Activated CD4-positive, alpha-beta T cell treated with anti-CD3 and anti-CD28 coated beads, Interleukin-2, amount 50 U/mL, for 48 hours (primary cell): ENCODE results near the gene KIAA1671.

Experiments used
- DNase-seq, 2 experiments: peaks; one replicate each; pipeline ENCODE4 v3.0.0-alpha.2; 2020

The KIAA1671 gene

DNA sequence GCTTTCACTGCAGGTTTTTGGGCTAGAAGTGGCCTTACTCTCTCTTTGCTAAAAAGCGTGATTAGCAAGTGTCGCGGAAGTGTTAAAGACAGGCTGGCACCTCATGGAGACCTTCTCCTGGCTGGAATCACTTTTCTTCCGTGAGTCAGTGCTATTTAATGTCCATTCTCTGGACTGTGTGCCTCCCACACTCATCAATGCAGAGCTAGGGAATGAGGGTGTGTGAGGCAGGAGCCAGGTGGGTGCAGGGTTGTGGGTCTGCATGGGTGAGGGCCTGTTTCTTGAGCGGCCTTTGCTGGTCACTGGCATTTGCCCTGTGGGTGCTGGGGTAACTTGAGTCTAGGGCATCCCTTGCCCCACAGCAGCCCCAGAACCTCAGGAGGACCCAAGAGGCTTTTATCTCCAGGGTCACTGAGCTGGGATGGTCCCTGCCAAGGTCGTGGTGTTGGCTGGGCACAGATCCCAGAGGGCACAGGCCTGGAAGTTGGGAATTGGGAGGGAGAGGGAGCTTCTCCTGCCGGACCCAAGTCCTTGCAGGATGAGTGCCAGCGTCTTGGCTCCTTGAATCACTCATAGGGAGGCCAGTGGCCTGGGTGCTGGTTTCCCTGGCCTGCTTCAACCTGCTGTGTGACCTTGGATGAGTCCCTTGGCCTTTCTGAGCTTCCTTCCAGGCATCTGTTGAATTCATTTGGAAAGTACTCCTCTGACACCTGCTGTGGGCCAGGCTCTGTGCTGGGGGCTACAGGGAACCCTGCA is 30.0 kb downstream of the KIAA1671 start:
- DNase-seq = no peak

DNA sequence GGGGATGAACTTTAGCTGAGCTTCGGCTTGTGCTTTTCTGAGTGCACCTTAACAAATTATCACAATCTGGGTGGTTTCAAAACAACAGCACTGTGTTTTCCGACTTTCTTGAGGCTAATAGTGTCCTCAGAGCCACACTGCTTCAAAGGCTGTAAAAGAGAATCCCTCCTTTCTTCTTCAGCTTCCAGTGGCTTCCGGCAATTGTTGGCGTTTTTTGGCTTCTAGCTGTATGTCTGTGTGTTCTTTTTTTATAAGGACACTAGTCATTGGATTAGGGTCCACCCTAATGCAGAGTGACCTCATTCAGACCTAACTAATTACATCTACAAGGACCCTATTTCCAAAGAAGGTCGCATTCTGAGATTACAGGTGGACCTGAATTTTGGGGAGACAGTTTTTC is 30.6 kb downstream of the KIAA1671 start:
- DNase-seq = no peak

GRCh38 chr22:24984122-24984521 is 31.6 kb downstream of the KIAA1671 start:
- DNase-seq = no peak

DNA sequence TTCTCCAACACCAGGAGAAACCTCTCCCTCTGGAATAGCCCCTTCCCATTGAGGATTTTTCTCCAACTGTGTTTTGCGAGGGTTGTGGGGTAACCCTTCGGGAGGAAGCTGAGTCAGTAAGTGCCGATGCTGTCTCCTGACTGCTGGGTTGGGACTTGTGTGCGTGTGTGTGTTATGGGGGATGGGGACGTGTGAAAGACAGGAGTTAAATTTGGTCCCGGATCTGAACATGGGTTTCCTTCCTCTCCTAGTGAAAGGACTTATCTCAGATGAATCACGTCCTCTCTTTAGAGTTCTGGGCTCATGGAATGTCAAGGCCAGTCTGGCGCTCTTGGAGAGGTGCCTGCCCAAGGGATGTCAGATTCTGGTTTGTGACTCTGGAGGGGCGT is 33.3 kb downstream of the KIAA1671 start:
- no peak for DNase-seq

- no peak for DNase-seq
These were observed 34.3 kb downstream of the KIAA1671 start for GRCh38 chr22:24986816-24987215.

GRCh38 chr22:24989135-24989534 is 36.6 kb downstream of the KIAA1671 start:
- DNase-seq = no peak

- no peak for DNase-seq
These were observed 37.0 kb downstream of the KIAA1671 start for GRCh38 chr22:24989541-24989951.

DNA sequence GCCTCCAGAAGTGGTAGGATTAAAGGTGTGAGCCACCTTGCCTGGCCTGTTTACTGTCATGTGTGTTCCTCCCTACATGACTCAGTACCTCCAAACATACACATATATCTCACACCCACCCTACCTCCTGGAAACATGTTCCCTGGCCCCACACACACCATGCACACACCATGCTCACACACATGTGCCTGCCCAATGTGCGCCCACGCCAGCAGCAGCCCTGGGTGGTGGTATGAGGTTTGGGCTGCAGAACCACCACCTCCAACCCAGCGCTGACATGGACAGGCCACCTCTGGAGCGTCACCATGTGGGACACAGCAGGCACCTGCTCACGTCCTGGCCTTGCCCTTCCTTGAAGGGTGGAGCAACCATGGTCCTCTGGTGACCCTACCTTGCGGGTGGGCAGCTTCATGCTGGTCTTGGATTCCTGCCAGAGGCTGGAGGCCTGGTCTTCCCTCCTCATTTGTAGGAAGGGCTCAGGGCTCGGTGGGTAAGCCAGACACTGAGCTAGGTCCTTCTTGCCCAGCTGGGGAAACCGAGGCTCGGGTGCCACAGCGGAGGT is 37.9 kb downstream of the KIAA1671 start:
- no peak for DNase-seq

DNA sequence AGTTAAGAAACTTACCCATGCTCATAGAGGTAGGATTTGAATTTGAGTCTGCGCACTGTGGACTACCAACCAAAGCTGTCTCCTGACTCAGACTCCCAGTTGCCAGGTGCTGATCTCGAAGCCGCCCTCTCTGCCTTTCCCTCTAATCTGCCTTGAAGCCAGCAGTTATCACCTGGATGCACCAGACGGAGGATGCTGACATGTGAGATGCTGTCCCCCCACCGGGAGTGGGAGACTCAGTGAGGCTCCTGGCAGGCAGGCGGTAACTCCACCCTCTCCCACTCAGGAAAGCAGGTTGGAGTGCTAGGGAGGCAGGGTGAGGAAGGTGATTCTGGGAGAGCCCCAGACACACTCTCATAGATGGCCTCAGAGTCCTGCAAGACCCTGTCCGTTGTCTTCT is 40.4 kb downstream of the KIAA1671 start:
- DNase-seq = no peak

GRCh38 chr22:24994070-24994763 is 41.7 kb downstream of the KIAA1671 start:
- DNase-seq = peak; percentile 34 to 62

- DNase-seq = no peak
These were observed 43.2 kb downstream of the KIAA1671 start for GRCh38 chr22:24995649-24996180.

DNA sequence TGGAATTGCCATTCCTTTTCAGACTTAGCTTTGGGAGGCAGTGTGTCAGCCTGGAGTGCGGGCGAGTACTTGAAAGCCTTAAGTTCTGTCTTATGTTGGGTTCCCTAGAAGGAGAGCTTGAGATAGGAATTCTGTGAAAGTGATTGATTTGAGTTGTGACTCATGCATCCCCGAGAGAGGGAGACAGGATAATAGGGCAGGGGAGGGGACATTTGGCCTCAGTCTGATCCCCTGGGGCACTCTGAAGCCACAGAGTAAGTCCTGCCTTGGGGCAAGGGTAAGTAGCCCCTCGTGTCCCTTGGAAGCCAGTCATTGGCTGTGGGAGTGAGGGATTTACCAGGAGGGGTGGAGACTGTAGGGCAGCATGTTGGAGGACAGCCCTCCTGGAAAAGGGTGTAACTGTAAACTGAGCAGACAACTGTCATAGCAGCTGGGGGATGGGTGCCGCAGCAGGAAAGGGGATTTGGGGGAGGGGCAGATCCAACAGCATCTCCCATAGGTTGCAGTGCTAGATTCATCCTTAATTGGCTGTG is 44.0 kb downstream of the KIAA1671 start:
- no peak for DNase-seq

GRCh38 chr22:24997023-24997422 is 44.5 kb downstream of the KIAA1671 start:
- DNase-seq = no peak

GRCh38 chr22:25000686-25001085 is 48.2 kb downstream of the KIAA1671 start:
- no peak for DNase-seq

GRCh38 chr22:25002241-25002985 is 49.9 kb downstream of the KIAA1671 start:
- DNase-seq = no peak

- no peak for DNase-seq
These were observed 53.8 kb downstream of the KIAA1671 start for GRCh38 chr22:25006354-25006753.

GRCh38 chr22:25007444-25008106 is 55.1 kb downstream of the KIAA1671 start:
- DNase-seq = no peak

- no peak for DNase-seq
These were observed 56.1 kb downstream of the KIAA1671 start for GRCh38 chr22:25008666-25009065.

DNA sequence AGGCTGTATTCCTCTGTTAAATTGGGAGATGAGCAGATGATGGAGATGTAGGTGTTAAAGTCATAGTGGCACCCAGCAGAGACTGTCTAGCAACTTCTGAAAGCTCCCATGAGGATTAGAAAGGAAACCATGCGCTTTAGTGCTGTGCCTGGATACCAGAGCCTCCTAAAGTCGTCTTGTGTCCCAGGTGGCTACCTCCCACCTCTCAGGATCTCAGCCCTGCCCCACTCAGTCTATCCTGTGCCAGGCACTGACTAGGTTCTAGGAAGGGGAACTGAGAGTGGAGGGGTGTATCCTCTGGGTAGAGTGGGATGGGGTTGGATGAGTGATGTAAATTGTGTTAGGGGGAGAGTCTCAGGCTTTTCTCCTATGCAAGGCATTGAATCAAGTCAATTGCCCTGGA is 60.2 kb downstream of the KIAA1671 start:
- no peak for DNase-seq

DNA sequence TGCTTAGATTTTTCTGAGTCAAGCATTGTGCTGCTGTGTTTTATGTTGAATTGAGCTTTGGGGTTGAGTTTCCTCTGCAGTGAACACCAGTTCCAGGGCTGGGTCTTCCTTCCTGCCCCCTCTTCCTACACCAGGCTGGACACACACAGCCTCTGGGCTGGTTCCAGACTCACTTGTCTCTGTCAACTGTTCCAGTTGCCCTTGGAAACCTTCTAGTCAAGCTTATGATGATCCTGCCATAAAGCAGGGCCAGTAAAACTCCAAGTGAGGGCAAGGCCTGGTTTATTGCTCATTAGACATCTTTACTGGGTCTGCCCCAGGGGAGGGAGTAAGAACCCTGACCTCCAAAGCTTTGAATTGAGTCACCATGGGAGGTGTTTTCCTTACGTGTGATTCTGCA is 61.1 kb downstream of the KIAA1671 start:
- no peak for DNase-seq

- no peak for DNase-seq
These were observed 62.6 kb downstream of the KIAA1671 start for GRCh38 chr22:25014896-25015755.
